Liver (tissue), 9 donors: ENCODE results near the gene MAEL. TPM values are rescaled to one million over a fixed set of nuclear protein-coding genes. Genes with fewer than 3 reads are reported as not detected.
A peak's percentile ranks its signal among the peaks of the same experiment; 100 is the strongest.
"Not testable (repeated sequence)": the region's sequence is repeated elsewhere in the genome, so short reads cannot be mapped to it uniquely, and the experiment has no call there.

Source experiments
- DNase-seq: peaks from one replicate; pipeline ENCODE4 v3.0.0-alpha.2; 2017; ENCODE audit warnings: low spot score
- H3K27ac ChIP-seq, 2 donors: one replicate each; pipeline ENCODE4 v1.7.0; 2013; ENCODE audit warnings: inconsistent platforms in 2 of 2, low read length in 2 of 2, control low read depth in 1 of 2, low read depth in 1 of 2, mild to moderate bottlenecking in 1 of 2
- H3K27me3 ChIP-seq, 4 donors: one replicate each; pipeline versions ENCODE4 v1.6.1 to v1.7.0; 2013; ENCODE audit warnings: low read length in 3 of 4, inconsistent platforms in 1 of 4, mild to moderate bottlenecking in 1 of 4, moderate library complexity in 1 of 4; ENCODE audit not compliant: control insufficient read depth in 4 of 4, insufficient read depth in 4 of 4
- H3K36me3 ChIP-seq, 4 donors: one replicate each; pipeline versions ENCODE4 v1.6.1 to v1.7.0; 2013; ENCODE audit warnings: low read length in 3 of 4, mild to moderate bottlenecking in 3 of 4, low read depth in 1 of 4, moderate library complexity in 1 of 4; ENCODE audit not compliant: control insufficient read depth in 4 of 4, insufficient read depth in 3 of 4
- H3K4me1 ChIP-seq, 4 donors: one replicate each; pipeline versions ENCODE4 v1.6.1 to v1.7.0; 2013; ENCODE audit warnings: low read length in 3 of 4, mild to moderate bottlenecking in 3 of 4, moderate library complexity in 1 of 4; ENCODE audit not compliant: control insufficient read depth in 4 of 4, insufficient read depth in 4 of 4
- H3K4me3 ChIP-seq, 3 donors: one replicate each; pipeline versions ENCODE4 v1.6.1 to v1.7.0; 2013; ENCODE audit warnings: low read length in 3 of 3, control low read depth in 1 of 3, low read depth in 1 of 3, mild to moderate bottlenecking in 1 of 3
- H3K9ac ChIP-seq, 2 donors: one replicate each; pipeline ENCODE4 v1.7.0; 2013; ENCODE audit warnings: low read length in 2 of 2, mild to moderate bottlenecking in 2 of 2, moderate library complexity in 2 of 2, control low read depth in 1 of 2, low read depth in 1 of 2
- H3K9me3 ChIP-seq, 4 donors: one replicate each; pipeline versions ENCODE4 v1.6.1 to v1.7.0; 2013; ENCODE audit warnings: low read length in 3 of 4; ENCODE audit not compliant: control insufficient read depth in 4 of 4
- FOXA1 ChIP-seq: IDR thresholded peaks from 2 replicates; pipeline ENCODE4 v1.6.1; 2016; ENCODE audit warnings: antibody characterized with exemption
- FOXA2 ChIP-seq: IDR thresholded peaks from 2 replicates; pipeline ENCODE4 v1.6.1; 2016; ENCODE audit warnings: antibody characterized with exemption
- GABPA ChIP-seq, 2 donors: IDR thresholded peaks in 1 of 2; conservative IDR thresholded peaks in 1 of 2; 2 replicates each; pipeline ENCODE4 v1.6.1; 2016; ENCODE audit warnings: antibody characterized with exemption in 2 of 2, mild to moderate bottlenecking in 1 of 2, moderate library complexity in 1 of 2
- HNF4A ChIP-seq, 2 donors: conservative IDR thresholded peaks; 2 replicates each; pipeline ENCODE4 v1.6.1; 2016; ENCODE audit warnings: antibody characterized with exemption in 2 of 2, mild to moderate bottlenecking in 2 of 2
- HNF4G ChIP-seq: IDR thresholded peaks from 2 replicates; pipeline ENCODE4 v1.6.1; 2016; ENCODE audit warnings: antibody characterized with exemption
- JUND ChIP-seq, 2 donors: IDR thresholded peaks; 2 replicates each; pipeline ENCODE4 v1.6.1; 2016; ENCODE audit warnings: antibody characterized with exemption in 2 of 2
- NR2F2 ChIP-seq: IDR thresholded peaks from 2 replicates; pipeline ENCODE4 v1.6.1; 2016; ENCODE audit warnings: antibody characterized with exemption
- RAD21 ChIP-seq, 2 donors: IDR thresholded peaks; 2 replicates each; pipeline ENCODE4 v1.6.1; 2016; ENCODE audit warnings: antibody characterized with exemption in 2 of 2, mild to moderate bottlenecking in 2 of 2
- RXRA ChIP-seq, 2 donors: IDR thresholded peaks; 2 replicates each; pipeline ENCODE4 v1.6.1; 2017 to 2018; ENCODE audit warnings: antibody characterized with exemption in 2 of 2, mild to moderate bottlenecking in 1 of 2
- SP1 ChIP-seq: IDR thresholded peaks from 2 replicates; pipeline ENCODE4 v1.6.1; 2018; ENCODE audit warnings: antibody characterized with exemption, mild to moderate bottlenecking
- TAF1 ChIP-seq: conservative IDR thresholded peaks from 2 replicates; pipeline ENCODE4 v1.6.1; 2016; ENCODE audit warnings: antibody characterized with exemption, mild to moderate bottlenecking
- YY1 ChIP-seq: IDR thresholded peaks from 2 replicates; pipeline ENCODE4 v1.6.1; 2016; ENCODE audit warnings: antibody characterized with exemption, mild to moderate bottlenecking
- WGBS: extraction: QIAGEN DNeasy Blood & Tissue Kit; methylation state at CpG from one replicate; pipeline ENCODE4 v1.1.7; 2013; 5-methylcytosine and 5-hydroxymethylcytosine counted together
- polyA plus RNA-seq, 2 donors: library from polyadenylated mRNA; stranded (reverse) in 1 of 2; unstranded in 1 of 2; fragments of 200-250 nt in 1 of 2; fragments of >200 nt in 1 of 2; fragmentation: Nextera tagmentation in 1 of 2; extraction: Ambion mirVana in 1 of 2; gene quantifications; one replicate each; pipeline versions ENCODE4 v1.2.1 to v1.2.3, GENCODE V29; 2013 to 2015
- total RNA-seq, 2 donors: library from RNA; depleted of rRNA; stranded (reverse); fragments of >200 nt; gene quantifications; one replicate each; pipeline ENCODE4 v1.2.3, GENCODE V29; 2014
- TF ChIP-seq, protein P1 (sequence below): IDR thresholded peaks from 2 replicates; pipeline ENCODE4 v1.6.1; 2016; ENCODE audit warnings: antibody characterized with exemption
- TF ChIP-seq, protein P2 (sequence below): fragments of 150-350 bp; IDR thresholded peaks from 2 replicates; pipeline ENCODE4 v1.5.1; 2017; ENCODE audit warnings: improper control_type of control experiment, low read depth, low read length; ENCODE audit not compliant: missing input control
- TF ChIP-seq, protein P3 (sequence below): IDR thresholded peaks from 2 replicates; pipeline ENCODE4 v1.6.1; 2016; ENCODE audit warnings: antibody characterized with exemption
- TF ChIP-seq, protein P4 (sequence below): IDR thresholded peaks from 2 replicates; pipeline ENCODE4 v1.6.1; 2016; ENCODE audit warnings: antibody characterized with exemption
- donor health status: healthy.
- donor health status: healthy.
- donor health status: healthy.
- donor health status: healthy.
- donor health status: healthy.

MAEL gene
- total and polyA plus RNA-seq, 4 donors, result 0.14 to 0.23 TPM; not detected in 2

DNA sequence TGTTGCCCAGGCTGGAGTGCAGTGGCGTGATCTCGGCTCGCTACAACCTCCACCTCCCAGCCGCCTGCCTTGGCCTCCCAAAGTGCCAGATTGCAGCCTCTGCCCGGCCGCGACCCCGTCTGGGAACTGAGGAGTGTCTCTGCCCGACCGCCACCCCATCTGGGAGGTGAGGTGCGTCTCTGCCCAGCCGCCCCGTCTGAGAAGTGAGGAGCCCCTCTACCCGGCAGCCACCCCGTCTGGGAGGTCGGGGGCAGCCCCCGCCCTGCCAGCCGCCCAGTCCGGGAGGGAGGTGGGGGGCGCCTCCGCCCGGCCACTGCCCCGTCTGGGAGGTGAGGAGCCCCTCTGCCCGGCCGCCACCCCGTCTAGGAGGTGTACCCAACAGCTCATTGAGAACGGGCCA, 40.5 kb downstream of the MAEL start:
- H3K27ac ChIP-seq, H3K27me3 ChIP-seq, H3K4me3 ChIP-seq, DNase-seq, H3K36me3 ChIP-seq, H3K9ac ChIP-seq, H3K4me1 ChIP-seq, H3K9me3 ChIP-seq: not testable (repeated sequence)
- WGBS, result 95% methylated on average over 27 of the region's 27 CpGs

DNA sequence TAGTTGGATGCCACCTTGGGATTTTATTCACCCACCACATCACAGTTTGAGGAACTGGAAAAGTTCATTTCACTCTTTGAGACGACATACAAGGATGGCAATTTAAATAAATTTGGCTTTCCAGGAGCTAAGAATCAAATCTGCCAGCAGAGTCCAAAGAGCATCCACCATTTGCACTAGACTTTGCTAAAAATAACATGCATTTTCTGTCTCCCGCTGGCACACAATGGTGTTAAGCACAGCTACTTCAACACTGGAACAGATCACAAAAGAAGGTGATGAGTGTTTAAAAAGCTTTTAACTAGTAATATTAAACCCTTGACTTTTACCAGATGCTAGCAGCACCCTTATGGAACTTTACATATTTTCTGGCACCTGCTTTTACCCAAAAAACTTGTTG, 44.6 kb downstream of the MAEL start:
- TF ChIP-seq, protein P1, sequence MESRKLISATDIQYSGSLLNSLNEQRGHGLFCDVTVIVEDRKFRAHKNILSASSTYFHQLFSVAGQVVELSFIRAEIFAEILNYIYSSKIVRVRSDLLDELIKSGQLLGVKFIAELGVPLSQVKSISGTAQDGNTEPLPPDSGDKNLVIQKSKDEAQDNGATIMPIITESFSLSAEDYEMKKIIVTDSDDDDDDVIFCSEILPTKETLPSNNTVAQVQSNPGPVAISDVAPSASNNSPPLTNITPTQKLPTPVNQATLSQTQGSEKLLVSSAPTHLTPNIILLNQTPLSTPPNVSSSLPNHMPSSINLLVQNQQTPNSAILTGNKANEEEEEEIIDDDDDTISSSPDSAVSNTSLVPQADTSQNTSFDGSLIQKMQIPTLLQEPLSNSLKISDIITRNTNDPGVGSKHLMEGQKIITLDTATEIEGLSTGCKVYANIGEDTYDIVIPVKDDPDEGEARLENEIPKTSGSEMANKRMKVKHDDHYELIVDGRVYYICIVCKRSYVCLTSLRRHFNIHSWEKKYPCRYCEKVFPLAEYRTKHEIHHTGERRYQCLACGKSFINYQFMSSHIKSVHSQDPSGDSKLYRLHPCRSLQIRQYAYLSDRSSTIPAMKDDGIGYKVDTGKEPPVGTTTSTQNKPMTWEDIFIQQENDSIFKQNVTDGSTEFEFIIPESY, result no peak
- TF ChIP-seq HNF4A (conservative IDR thresholded peaks at IDR 0.05), result peak; percentile 71 to 81
- TF ChIP-seq NR2F2, result no peak
- TF ChIP-seq SP1, result peak; percentile 60
- no peak for TF ChIP-seq RAD21 (IDR thresholded peaks at IDR 0.05)
- peak in 1 of 2 donors; percentile 24 for TF ChIP-seq RXRA (IDR thresholded peaks at IDR 0.05)
- TF ChIP-seq, protein P2, sequence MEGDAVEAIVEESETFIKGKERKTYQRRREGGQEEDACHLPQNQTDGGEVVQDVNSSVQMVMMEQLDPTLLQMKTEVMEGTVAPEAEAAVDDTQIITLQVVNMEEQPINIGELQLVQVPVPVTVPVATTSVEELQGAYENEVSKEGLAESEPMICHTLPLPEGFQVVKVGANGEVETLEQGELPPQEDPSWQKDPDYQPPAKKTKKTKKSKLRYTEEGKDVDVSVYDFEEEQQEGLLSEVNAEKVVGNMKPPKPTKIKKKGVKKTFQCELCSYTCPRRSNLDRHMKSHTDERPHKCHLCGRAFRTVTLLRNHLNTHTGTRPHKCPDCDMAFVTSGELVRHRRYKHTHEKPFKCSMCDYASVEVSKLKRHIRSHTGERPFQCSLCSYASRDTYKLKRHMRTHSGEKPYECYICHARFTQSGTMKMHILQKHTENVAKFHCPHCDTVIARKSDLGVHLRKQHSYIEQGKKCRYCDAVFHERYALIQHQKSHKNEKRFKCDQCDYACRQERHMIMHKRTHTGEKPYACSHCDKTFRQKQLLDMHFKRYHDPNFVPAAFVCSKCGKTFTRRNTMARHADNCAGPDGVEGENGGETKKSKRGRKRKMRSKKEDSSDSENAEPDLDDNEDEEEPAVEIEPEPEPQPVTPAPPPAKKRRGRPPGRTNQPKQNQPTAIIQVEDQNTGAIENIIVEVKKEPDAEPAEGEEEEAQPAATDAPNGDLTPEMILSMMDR, result no peak
- peak; percentile 93 for TF ChIP-seq YY1
- no peak for TF ChIP-seq GABPA (IDR thresholded peaks at IDR 0.05 in 1 of 2, conservative IDR thresholded peaks at IDR 0.05 in 1 of 2)
- no peak for TF ChIP-seq FOXA1
- peak in 1 of 2 donors; percentile 9 for TF ChIP-seq JUND (IDR thresholded peaks at IDR 0.05)
- no peak for DNase-seq
- H3K4me3 ChIP-seq, result no peak overlapping the region
- WGBS, result 35% methylated on average over 2 of the region's 2 CpGs
- no peaks in the 10 kb centered on the region for H3K36me3 ChIP-seq
- no peak overlapping the region for H3K27ac ChIP-seq
- H3K4me1 ChIP-seq, result peaks cover 0 to 9% (median 0%) of the 10 kb centered on the region in 4 donors
- no peaks in the 10 kb centered on the region for H3K9me3 ChIP-seq
- H3K27me3 ChIP-seq, result no peaks in the 10 kb centered on the region
- no peak overlapping the region for H3K9ac ChIP-seq

DNA sequence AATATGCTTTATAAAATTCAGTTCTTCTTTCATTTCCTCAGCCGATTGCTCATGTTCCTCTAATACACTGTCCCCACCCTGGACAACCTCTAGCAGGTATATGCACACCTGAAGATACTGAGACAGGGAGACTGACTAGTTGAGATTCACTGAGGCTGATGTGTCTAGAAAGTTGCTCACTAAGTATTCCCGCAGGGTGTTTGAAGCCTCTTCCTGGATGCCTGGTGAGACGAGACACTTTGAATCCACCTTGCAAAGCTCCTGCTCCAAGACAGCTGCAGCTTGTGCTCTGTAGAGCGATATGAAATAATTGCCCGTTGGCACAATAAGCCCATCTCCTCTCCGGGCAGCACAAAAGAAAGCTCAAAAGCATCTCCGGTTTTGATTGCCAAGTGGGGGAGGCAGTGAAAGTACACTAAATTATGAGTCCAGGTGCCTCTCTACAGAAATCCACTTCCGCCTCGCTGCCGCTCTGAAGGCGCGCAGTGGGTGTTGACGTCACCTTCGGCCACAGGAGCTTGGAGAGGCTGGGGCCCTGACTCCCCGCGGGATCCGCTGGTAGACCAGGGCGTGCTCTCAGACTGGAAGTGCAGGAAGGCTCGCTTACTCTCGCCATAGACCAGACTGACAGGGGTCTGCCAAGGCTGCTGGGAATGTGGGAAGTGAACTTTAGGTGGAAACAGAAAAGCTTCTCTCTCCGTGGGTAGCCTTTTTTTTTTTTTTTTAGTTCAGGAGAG, 54.8 kb downstream of the MAEL start:
- Histone ChIP-seq H3K9ac (peak overlapping the region in 1 of 2 donors; percentile 33), H3K27me3 (no peaks in the 10 kb centered on the region), H3K4me1 (peaks cover 0 to 11% (median 4%) of the 10 kb centered on the region in 4 donors), H3K36me3 (no peaks in the 10 kb centered on the region), H3K27ac (no peak overlapping the region), H3K9me3 (no peaks in the 10 kb centered on the region), H3K4me3 (peak overlapping the region; percentile 32 to 51 (median 37))
- WGBS, result 23% methylated on average over 21 of the region's 21 CpGs
- DNase-seq, result peak; percentile 56
- TF ChIP-seq YY1 (peak; percentile 26), JUND (IDR thresholded peaks at IDR 0.05) (peak; percentile 14 to 88), TAF1 (no peak), HNF4G (no peak), RXRA (IDR thresholded peaks at IDR 0.05) (no peak), NR2F2 (no peak), SP1 (no peak), FOXA2 (no peak), GABPA (IDR thresholded peaks at IDR 0.05 in 1 of 2, conservative IDR thresholded peaks at IDR 0.05 in 1 of 2) (no peak), RAD21 (IDR thresholded peaks at IDR 0.05) (peak in 1 of 2 donors; percentile 12)
- TF ChIP-seq, protein P1, result no peak
- TF ChIP-seq, protein P3, sequence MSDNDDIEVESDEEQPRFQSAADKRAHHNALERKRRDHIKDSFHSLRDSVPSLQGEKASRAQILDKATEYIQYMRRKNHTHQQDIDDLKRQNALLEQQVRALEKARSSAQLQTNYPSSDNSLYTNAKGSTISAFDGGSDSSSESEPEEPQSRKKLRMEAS, result no peak
- TF ChIP-seq, protein P4, sequence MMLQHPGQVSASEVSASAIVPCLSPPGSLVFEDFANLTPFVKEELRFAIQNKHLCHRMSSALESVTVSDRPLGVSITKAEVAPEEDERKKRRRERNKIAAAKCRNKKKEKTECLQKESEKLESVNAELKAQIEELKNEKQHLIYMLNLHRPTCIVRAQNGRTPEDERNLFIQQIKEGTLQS, result no peak
